ENCODE data around the gene KIF26B.

Gene KIF26B

GRCh38 chr1:245363461-245364200 lies 208.8 kb downstream of the KIF26B start:
- no peak for DNase-seq

GRCh38 chr1:245365095-245366020 lies 210.6 kb downstream of the KIF26B start:
- peak; percentile 64 for DNase-seq

GRCh38 chr1:245366886-245367285 lies 212.1 kb downstream of the KIF26B start:
- no peak for DNase-seq

- no peak for DNase-seq
Measured at GRCh38 chr1:245370175-245370825, 215.5 kb downstream of the KIF26B start.

GRCh38 chr1:245370905-245371581 lies 216.3 kb downstream of the KIF26B start:
- DNase-seq = peak; percentile 65

GRCh38 chr1:245373131-245373530 lies 218.3 kb downstream of the KIF26B start:
- no peak for DNase-seq

- DNase-seq = peak; percentile 38
Measured at GRCh38 chr1:245375789-245376460, 221.1 kb downstream of the KIF26B start.

- no peak for DNase-seq
Measured at GRCh38 chr1:245377854-245378253, 223.1 kb downstream of the KIF26B start.

- peak; percentile 68 for DNase-seq
Measured at GRCh38 chr1:245378311-245378722, 223.5 kb downstream of the KIF26B start.

GRCh38 chr1:245378745-245379144 lies 224.0 kb downstream of the KIF26B start:
- DNase-seq = no peak

- peak; percentile 14 for DNase-seq
Measured at GRCh38 chr1:245380790-245381535, 226.2 kb downstream of the KIF26B start.

GRCh38 chr1:245382981-245383380 lies 228.2 kb downstream of the KIF26B start:
- no peak for DNase-seq

GRCh38 chr1:245383396-245384330 lies 228.9 kb downstream of the KIF26B start:
- DNase-seq = no peak

- DNase-seq = no peak
Measured at GRCh38 chr1:245386297-245386971, 231.6 kb downstream of the KIF26B start.

- DNase-seq = no peak
Measured at GRCh38 chr1:245388687-245389086, 233.9 kb downstream of the KIF26B start.

- no peak for DNase-seq
Measured at GRCh38 chr1:245389873-245390272, 235.1 kb downstream of the KIF26B start.

- DNase-seq = no peak
Measured at GRCh38 chr1:245390975-245391374, 236.2 kb downstream of the KIF26B start.

GRCh38 chr1:245393694-245394093 lies 238.9 kb downstream of the KIF26B start:
- no peak for DNase-seq

- peak; percentile 32 for DNase-seq
Measured at GRCh38 chr1:245395680-245396079, 240.9 kb downstream of the KIF26B start.

GRCh38 chr1:245396615-245397014 lies 241.8 kb downstream of the KIF26B start:
- no peak for DNase-seq

All from NCI-H69 (cell line).